Stimulated activated effector memory CD8-positive, alpha-beta T cell treated with anti-CD3 and anti-CD28 coated beads, Interleukin-12 subunit alpha, Interleukin-12 subunit beta, amount 100 ng/mL, for 72 hours (primary cell): ENCODE results near the gene GATC.
A peak's percentile ranks its signal among the peaks of the same experiment; 100 is the strongest.

Source experiments
- ATAC-seq: fragments of 150-1000 bp; cut with Tn5 transposase; 2 replicates; pipeline ENCODE4 v1.10.0; 2021
- DNase-seq, 2 donors: peaks; one replicate each; pipeline ENCODE4 v3.0.0; 2021 to 2022; ENCODE audit warnings: low spot score in 2 of 2
- H3K27ac Mint-ChIP-seq: one replicate; pipeline ENCODE4 v1.8.0; 2022; ENCODE audit warnings: mild to moderate bottlenecking, mixed read lengths
- H3K36me3 Mint-ChIP-seq: one replicate; pipeline ENCODE4 v1.8.0; 2022; ENCODE audit warnings: mild to moderate bottlenecking, mixed read lengths
- H3K4me1 Mint-ChIP-seq: one replicate; pipeline ENCODE4 v1.8.0; 2022; ENCODE audit warnings: mixed read lengths
- H3K4me3 Mint-ChIP-seq: one replicate; pipeline ENCODE4 v1.8.0; 2022; ENCODE audit warnings: mild to moderate bottlenecking, mixed read lengths
- H3K9me3 Mint-ChIP-seq: one replicate; pipeline ENCODE4 v1.8.0; 2022; ENCODE audit warnings: mixed read lengths

GATC gene

DNA sequence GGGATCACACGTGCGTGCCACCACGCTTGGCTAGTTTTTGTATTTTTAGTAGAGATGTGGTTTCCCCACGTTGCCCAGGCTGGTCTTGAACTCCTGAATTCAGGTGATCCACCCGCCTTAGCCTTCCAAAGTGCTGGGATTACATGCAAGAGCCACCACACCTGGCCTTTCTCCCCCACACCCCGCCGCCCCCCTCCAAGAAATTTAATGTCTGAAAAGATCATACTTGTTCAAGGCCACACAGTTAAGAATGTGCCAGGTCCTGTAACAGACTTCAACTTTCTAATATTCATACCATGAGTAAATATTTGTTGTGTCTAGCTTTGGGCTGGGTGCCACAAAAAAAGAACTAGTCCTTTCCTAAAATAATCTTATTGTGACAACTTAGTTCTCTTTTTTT is 9.1 kb downstream of the GATC start:
- peaks cover 96% of the 10 kb centered on the region for H3K36me3 Mint-ChIP-seq
- DNase-seq (no peak), ATAC-seq (no peak)
- no peak overlapping the region for H3K27ac Mint-ChIP-seq
- H3K4me3 Mint-ChIP-seq: no peak overlapping the region
- H3K9me3 Mint-ChIP-seq: no peaks in the 10 kb centered on the region
- H3K4me1 Mint-ChIP-seq: peaks cover 5% of the 10 kb centered on the region

DNA sequence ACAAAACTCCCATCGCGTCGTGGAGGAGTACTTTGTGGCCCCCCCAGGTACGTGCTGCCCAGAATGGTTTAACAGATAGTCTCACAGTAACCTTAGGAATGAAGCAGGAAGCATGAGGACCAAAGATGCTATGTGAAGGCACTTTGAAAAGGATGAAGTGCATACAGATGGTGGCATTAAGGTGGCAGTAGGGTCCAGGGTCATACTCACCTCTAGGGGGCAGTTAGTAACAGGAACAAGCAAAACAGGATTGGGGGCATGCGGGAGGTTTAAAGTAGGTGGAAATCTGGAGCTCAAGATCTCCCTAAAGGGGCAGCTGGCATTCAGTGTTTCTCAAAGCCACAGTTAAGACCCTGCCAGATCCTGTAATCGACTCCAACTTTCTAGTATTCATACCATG is 10.9 kb downstream of the GATC start:
- Mint-ChIP-seq H3K27ac (peak overlapping the region; percentile 84), H3K4me1 (peaks cover 5% of the 10 kb centered on the region), H3K4me3 (no peak overlapping the region), H3K9me3 (no peaks in the 10 kb centered on the region), H3K36me3 (peaks cover 96% of the 10 kb centered on the region)
- DNase-seq (no peak), ATAC-seq (no peak)

GRCh38 chr12:120460157-120460556 is 13.9 kb downstream of the GATC start:
- Mint-ChIP-seq H3K36me3 (peaks cover 100% of the 10 kb centered on the region), H3K9me3 (no peaks in the 10 kb centered on the region), H3K27ac (no peak overlapping the region), H3K4me1 (peaks cover 5% of the 10 kb centered on the region), H3K4me3 (no peak overlapping the region)
- DNase-seq: no peak
- no peak for ATAC-seq

DNA sequence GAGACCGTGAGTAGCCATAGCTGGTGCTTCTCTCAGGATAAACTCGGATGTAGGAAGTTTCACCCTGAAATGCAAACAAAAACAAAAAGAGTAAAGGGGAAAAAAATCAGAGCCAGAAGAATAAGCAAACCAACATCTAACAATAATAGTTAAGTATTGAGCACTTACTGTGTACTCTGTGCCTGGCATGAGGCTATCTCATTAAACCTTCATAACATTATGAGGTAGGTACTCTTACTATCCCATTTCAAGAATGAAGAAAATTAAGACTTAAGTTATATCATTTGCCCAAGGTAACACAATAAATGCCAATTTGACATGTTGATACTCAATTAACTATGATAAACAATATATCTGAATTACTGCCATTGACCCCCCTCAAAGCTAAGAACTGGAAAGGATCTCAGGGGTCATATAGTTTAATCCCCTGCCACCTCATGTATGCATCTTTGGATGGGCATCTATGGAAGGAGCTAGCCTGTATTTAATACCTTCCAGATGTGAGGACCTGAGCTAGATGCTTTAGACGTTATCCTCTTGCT is 15.9 kb downstream of the GATC start:
- Mint-ChIP-seq H3K9me3 (no peaks in the 10 kb centered on the region), H3K27ac (no peak overlapping the region), H3K4me1 (peaks cover 22% of the 10 kb centered on the region), H3K4me3 (no peak overlapping the region), H3K36me3 (peaks cover 100% of the 10 kb centered on the region)
- DNase-seq (no peak), ATAC-seq (no peak)

DNA sequence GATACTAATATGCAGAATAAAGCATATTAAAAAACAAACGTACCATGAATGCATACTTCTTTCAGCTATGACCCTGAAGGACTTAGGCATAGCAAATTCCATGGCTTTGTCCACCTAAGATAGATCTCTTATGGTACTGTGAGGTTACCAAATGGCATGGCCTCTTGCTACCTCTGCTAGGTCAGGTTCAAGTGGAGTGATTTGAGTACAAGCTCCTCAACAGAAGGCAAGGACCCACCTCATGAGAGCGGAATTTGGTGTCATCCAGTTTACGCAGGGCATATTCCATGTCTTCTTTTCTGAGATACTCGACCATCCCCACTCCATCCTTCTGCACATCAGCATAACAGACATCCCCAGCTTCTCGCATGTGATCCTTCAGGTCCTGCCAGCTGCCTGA is 17.5 kb downstream of the GATC start:
- H3K4me3 Mint-ChIP-seq: no peak overlapping the region
- peaks cover 100% of the 10 kb centered on the region for H3K36me3 Mint-ChIP-seq
- H3K27ac Mint-ChIP-seq: no peak overlapping the region
- ATAC-seq (no peak), DNase-seq (no peak)
- H3K4me1 Mint-ChIP-seq: peaks cover 35% of the 10 kb centered on the region
- no peaks in the 10 kb centered on the region for H3K9me3 Mint-ChIP-seq

- Mint-ChIP-seq H3K4me3 (no peak overlapping the region), H3K36me3 (peaks cover 91% of the 10 kb centered on the region), H3K9me3 (no peaks in the 10 kb centered on the region), H3K4me1 (peaks cover 48% of the 10 kb centered on the region), H3K27ac (peak overlapping the region; percentile 93)
- DNase-seq: no peak
- no peak for ATAC-seq
Observed at GRCh38 chr12:120465756-120466155, 19.5 kb downstream of the GATC start.

DNA sequence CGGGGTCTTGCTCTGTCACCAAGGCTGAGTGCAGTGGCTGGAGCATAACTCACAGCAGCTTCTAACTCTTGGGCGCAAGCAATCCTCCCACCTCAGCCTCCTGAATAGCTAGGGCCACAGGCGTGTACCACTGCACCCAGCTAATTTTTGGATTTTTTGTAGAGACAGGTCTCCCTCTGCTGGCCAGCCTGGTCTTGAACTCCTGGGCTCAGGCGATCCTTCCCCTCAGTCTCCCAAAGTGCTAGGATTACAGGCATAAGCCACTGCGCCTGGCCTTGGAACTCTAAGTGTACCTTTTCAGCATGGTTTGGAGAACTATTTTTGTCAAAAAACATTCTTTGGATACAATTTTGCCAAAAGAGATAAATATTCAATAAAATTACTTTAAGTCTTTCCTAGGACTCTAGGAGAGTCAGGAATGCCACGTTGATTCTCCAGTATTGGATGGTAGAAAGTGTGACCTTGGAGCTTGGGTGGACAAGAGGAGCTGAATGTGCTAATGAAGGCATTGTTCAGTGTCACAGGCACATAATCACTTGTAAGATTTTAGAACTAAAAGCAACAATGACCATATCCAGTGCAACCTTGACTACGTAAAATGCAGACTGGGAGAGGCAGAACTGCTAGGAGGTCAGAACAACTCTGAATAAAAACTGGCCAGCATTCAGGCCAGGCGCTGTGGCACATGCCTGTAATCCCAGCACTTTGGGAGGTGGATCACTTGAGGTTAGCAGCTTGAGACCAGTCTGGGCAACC is 20.5 kb downstream of the GATC start:
- ATAC-seq (no peak), DNase-seq (peak in 1 of 2 donors; percentile 58)
- no peak overlapping the region for H3K4me3 Mint-ChIP-seq
- peaks cover 48% of the 10 kb centered on the region for H3K4me1 Mint-ChIP-seq
- peaks cover 81% of the 10 kb centered on the region for H3K36me3 Mint-ChIP-seq
- peak overlapping the region; percentile 93 for H3K27ac Mint-ChIP-seq
- H3K9me3 Mint-ChIP-seq: no peaks in the 10 kb centered on the region

GRCh38 chr12:120467439-120467838 is 21.2 kb downstream of the GATC start:
- H3K27ac Mint-ChIP-seq: peak overlapping the region; percentile 93
- peaks cover 52% of the 10 kb centered on the region for H3K4me1 Mint-ChIP-seq
- peak overlapping the region; percentile 86 for H3K4me3 Mint-ChIP-seq
- peaks cover 74% of the 10 kb centered on the region for H3K36me3 Mint-ChIP-seq
- no peaks in the 10 kb centered on the region for H3K9me3 Mint-ChIP-seq
- no peak for DNase-seq
- no peak for ATAC-seq

GRCh38 chr12:120468325-120468820 is 22.1 kb downstream of the GATC start:
- ATAC-seq (no peak), DNase-seq (peak in 1 of 2 donors; percentile 75)
- Mint-ChIP-seq H3K9me3 (no peaks in the 10 kb centered on the region), H3K4me1 (peaks cover 53% of the 10 kb centered on the region), H3K4me3 (peak overlapping the region; percentile 86), H3K27ac (peak overlapping the region; percentile 93), H3K36me3 (peaks cover 65% of the 10 kb centered on the region)

GRCh38 chr12:120468821-120469449 is 22.7 kb downstream of the GATC start:
- no peaks in the 10 kb centered on the region for H3K9me3 Mint-ChIP-seq
- DNase-seq (peak in 1 of 2 donors; percentile 80), ATAC-seq (peak; percentile 51)
- H3K4me1 Mint-ChIP-seq: peaks cover 57% of the 10 kb centered on the region
- H3K36me3 Mint-ChIP-seq: peaks cover 59% of the 10 kb centered on the region
- H3K4me3 Mint-ChIP-seq: peak overlapping the region; percentile 86
- peak overlapping the region; percentile 93 for H3K27ac Mint-ChIP-seq

DNA sequence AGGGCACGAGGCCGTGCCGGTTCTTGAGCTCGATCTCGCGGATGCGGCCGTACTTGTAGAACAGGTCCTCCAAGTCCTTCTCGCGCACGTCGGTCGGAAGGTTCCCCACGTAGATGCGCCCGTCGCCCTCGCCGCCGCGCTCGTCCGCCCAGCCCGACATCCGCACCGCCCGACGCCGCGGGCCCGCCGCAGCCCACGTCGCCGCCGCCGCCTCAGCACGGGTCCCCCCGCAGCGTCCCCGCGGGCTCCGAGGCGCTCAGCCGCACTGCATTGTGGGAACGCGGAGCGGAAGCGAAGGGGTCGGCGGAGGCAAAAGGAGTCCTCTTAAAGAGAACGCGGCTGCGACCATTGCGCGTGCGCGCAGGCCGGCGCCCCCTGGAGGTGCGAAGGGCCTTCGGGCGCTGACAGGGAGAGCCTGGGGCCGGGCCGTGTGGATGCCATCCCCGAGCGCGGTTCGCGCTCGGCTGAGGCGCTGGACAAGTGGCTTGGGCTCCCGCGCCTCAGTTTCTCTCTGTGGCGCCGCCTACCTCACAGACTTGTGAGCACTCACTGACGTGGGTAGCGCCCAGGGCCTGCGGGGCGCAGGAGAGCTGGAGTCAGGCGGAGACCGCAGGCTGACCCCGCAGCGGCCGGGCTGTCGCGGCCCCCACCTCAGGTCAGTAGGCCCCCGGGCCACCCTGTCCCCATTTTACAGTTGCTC is 23.4 kb downstream of the GATC start, which contains the start of gene SRSF9:
TSS of gene SRSF9 (minus strand) at position 299 of the 700 bp plus-strand sequence. CDS start at position 160, 139 bp downstream.
- Mint-ChIP-seq H3K9me3 (no peaks in the 10 kb centered on the region), H3K4me1 (peaks cover 58% of the 10 kb centered on the region), H3K36me3 (peaks cover 53% of the 10 kb centered on the region), H3K4me3 (peak within 1 kb of the TSS; percentile 86), H3K27ac (peak within 1 kb of the TSS; percentile 93)
- DNase-seq (peak; percentile 98 to 99), ATAC-seq (peak; percentile 97)

- H3K9me3 Mint-ChIP-seq: no peaks in the 10 kb centered on the region
- ATAC-seq: peak; percentile 49
- peaks cover 46% of the 10 kb centered on the region for H3K36me3 Mint-ChIP-seq
- H3K27ac Mint-ChIP-seq: peak overlapping the region; percentile 93
- H3K4me1 Mint-ChIP-seq: peaks cover 60% of the 10 kb centered on the region
- peak overlapping the region; percentile 86 for H3K4me3 Mint-ChIP-seq
- no peak for DNase-seq
Observed at GRCh38 chr12:120470150-120470784, 24.0 kb downstream of the GATC start.

DNA sequence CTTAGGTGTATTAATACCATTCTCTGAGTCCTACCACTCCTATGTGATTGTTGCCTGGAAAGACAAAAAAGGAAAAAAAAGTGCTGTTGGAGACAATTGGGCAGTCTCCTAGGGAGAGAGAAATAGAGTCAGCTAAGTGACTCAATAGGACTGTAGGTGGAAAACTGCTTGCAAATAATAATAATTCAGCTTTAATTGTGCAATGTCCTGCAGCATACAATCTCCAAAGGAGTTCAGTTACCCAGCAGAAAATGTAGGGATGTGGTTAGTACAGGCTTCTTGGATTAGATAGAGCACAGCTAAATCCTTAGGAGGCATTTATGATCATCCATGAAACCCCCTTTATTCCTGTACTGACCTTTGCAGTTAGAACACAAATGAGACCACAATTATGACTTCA is 26.3 kb downstream of the GATC start:
- Mint-ChIP-seq H3K4me3 (no peak overlapping the region), H3K27ac (no peak overlapping the region)

GRCh38 chr12:120473807-120474615 is 27.8 kb downstream of the GATC start:
- H3K27ac Mint-ChIP-seq: peak overlapping the region; percentile 15
- H3K9me3 Mint-ChIP-seq: no peaks in the 10 kb centered on the region
- DNase-seq (no peak), ATAC-seq (no peak)
- H3K4me1 Mint-ChIP-seq: peaks cover 30% of the 10 kb centered on the region
- peaks cover 8% of the 10 kb centered on the region for H3K36me3 Mint-ChIP-seq
- no peak overlapping the region for H3K4me3 Mint-ChIP-seq

More for the DNA sequence above, 26.3 kb downstream of the GATC start:
- H3K9me3 Mint-ChIP-seq: no peaks in the 10 kb centered on the region
- DNase-seq: no peak
- no peak for ATAC-seq
- peaks cover 40% of the 10 kb centered on the region for H3K4me1 Mint-ChIP-seq
- peaks cover 23% of the 10 kb centered on the region for H3K36me3 Mint-ChIP-seq
